NCI-H146 treated with DMSO at 0.1 percent for 48 hours (cell line): ENCODE data around the gene MARCHF4.

Experiments used
- DNase-seq: peaks from one replicate; lab custom pipeline; 2025; ENCODE audit not compliant: unreplicated experiment; lab: John Stamatoyannopoulos, UW

Gene MARCHF4

DNA sequence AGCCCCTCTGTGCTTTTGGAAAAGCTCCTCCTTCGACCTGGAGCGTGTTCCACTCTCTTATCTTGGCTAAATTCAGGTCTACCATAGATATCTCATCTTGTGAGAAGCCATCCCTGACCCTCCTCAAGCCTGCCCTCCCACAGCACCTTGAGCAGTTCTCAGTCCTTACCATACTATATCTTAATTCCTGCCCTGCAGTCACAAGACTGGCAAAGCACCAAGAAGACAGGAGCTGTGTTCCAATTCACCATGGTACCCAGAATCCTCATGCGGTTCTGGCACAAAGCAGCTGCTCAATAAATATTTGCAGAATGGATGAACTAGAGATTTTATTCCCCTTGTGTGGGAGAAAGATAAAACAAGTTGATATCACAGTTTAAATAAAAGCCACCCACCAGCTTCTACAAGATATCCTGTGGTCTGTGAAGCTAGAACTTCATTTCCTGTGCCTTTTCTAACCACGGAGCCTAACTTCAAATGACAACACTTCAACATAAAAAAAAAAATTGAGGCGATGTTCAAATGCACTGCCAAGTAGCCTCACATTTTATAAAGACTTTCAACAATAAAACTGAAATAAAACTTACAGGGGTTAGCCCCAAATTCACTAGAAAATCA, 19.5 kb downstream of the MARCHF4 start:
- no peak for DNase-seq

DNA sequence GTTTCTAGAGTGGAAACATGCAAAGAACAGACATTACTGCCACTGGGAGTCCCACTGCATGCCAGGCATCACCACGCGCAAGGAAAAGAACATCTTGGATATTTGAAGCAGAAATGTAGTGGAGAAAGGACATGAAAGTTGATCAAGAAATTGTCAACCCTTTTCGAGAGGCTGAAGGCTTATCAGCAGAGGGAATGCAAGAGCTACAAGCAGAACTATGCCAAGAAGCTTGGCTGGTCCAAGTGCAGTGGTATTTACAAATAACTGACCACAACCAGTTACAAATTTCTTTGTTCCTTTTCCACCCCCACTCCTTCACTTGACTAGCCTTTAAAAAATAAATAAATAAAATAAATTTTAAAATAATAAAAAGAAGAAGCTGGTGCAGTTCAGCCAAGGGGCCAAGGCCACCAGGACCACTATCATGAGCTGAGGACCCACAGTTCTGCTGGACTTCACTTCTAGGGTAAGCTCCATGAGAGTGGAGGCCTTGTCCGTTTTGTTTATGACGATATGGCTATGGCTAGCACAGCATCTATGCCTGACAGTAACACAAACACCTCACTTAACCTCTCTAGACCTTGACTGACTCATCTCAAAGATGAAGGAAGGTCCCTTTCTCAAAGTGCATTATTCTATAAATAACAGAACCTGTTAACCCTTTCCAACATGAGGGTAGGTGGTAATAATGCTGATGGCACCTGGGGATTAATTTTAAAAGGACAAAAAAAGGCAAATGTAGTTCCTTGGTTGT, 20.9 kb downstream of the MARCHF4 start:
- DNase-seq = no peak

DNA sequence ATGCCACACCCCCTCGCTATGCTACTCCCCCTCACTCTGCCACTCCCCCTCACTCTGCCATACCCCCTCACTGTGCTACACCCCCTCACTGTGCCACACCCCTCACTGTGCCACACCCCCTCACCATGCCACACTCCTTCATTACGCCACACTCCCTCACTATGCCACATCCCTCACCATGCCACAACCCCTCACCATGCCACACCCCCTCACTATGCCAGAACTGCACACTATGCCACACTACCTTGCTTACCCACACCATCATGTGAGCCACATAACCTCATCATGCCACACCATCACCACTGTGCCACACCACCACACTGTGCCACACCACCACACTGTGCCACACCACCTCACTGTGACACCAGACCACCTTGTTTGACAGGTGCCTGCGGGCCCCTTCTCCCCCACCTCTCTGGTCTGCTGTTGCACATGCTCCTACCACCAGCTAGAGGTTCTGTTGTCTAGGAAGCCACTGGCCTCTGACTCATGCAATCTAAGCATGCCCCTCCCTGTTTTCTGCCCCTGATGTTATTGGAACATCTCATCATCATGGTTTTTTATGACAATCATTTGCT, 22.0 kb downstream of the MARCHF4 start:
- no peak for DNase-seq

GRCh38 chr2:216349366-216349765, 22.9 kb downstream of the MARCHF4 start:
- DNase-seq = no peak

GRCh38 chr2:216348756-216349308, 23.5 kb downstream of the MARCHF4 start:
- DNase-seq = no peak

DNA sequence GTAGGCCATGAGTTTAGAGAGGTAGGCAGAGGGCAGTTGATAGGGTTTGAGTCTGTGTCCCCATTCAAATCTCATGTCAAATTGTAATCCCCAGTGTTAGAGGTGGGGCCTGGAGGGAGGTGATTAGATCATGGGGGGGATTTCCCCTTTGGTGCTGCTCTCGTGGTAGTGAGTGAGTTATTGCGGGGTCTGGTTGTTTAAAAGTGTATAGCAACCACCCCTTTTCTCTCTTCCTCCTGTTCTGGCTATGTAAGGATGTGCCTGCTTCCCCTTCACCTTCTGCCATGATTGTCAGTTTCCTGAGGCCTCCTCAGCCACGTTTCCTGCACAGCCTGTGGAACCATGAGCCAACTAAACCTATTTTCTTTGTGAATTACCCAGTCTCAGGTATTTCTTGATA, 25.5 kb downstream of the MARCHF4 start:
- DNase-seq = no peak

DNA sequence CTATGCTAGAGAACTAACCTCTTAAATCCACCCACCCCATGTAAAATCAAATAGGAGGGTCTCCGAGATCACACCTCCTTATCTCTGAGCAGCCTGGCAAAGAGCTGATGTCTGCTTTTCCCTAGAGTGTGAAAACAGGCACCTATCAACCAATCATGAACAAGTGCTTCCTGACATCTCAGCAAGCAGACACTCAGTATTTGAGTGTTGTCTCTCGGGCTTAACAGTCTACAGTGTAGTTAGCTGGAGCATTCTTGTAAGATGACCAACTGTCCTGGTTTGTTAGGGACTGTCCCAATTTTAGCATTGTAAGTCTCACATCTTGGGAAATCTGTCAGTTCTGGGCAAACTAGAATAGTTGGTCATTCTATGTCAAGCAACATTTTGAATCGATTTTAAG, 26.4 kb downstream of the MARCHF4 start:
- no peak for DNase-seq

- DNase-seq = no peak
Measured at GRCh38 chr2:216344950-216345300, 27.4 kb downstream of the MARCHF4 start.

DNA sequence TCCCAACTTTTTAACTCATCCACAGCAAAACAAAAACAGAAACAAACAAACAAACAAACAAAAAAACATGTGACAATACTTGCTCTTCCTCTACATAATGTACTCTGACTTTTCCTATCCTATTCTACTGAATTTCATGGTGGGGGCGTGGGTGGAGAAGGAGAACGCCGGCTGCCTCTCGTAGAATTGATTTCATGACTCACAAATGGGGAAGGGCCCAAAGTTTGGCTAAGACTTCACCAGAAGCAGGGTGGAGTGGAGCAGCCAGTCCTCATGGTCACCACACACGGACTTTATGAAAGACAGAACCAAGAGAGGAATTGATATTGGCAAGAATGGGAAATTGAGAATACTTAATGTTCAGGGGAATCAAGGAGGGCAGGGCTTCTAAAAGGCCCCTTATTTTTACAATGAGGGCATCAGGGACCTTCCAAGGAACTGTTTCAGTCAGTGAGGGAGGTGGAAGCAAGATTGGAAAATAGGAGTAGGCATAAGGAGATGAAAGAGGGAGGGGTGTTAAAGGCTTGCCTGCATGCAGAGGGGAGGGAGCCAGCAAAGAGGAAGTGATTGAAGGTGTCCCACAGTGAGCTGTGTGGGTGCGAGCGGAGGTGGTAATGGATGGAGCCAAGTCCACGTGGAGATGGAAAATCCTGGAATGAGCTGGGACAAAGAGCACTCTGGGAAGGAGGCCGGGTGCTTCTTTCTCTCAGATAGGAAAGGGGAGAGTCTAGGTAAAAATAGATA, 27.9 kb downstream of the MARCHF4 start:
- DNase-seq = no peak

GRCh38 chr2:216343221-216343980, 28.9 kb downstream of the MARCHF4 start:
- no peak for DNase-seq

DNA sequence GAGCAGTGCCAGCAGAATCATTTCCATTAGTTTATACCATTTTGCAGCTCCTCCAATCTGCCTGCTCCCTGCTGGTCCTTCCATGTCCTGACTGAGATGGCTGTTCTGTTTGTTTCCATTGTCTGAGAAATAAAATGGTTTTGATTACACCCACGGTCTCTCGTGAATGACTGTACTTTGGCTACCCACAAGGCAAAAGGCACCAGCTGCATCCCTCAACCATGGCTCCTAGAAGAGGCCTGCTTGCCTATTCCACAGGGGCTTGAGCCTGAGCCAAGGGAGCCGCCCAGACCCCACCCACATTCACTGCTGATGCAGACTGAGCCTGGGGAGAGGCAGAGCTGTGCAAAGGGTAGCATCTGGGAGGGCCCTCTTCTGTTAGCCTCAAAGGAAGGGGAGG, 31.2 kb downstream of the MARCHF4 start:
- peak; percentile 2 for DNase-seq

GRCh38 chr2:216340280-216340631, 32.0 kb downstream of the MARCHF4 start:
- DNase-seq = peak; percentile 38

- DNase-seq = peak; percentile 71
Measured at GRCh38 chr2:216339456-216340279, 32.6 kb downstream of the MARCHF4 start.

- DNase-seq = no peak
Measured at GRCh38 chr2:216335252-216335651, 37.0 kb downstream of the MARCHF4 start.

DNA sequence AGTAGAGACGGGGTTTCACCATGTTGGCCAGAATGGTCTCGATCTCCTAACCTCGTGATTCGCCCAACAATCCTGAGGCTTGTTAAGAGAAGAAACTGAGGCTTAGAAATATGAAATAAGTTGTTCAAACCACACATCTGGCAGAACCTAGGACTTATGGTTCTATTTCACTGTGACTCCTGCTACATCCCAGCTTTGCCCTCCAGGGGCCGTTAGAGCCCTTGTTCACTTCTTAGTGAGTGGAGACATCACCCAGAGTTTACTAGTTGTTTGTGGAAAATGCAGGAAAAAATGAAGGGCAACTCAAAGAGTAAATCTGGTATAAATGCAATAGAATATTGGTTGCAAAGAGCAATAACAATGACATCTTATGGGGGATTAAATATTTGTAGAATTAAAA, 43.9 kb downstream of the MARCHF4 start:
- DNase-seq = no peak

DNA sequence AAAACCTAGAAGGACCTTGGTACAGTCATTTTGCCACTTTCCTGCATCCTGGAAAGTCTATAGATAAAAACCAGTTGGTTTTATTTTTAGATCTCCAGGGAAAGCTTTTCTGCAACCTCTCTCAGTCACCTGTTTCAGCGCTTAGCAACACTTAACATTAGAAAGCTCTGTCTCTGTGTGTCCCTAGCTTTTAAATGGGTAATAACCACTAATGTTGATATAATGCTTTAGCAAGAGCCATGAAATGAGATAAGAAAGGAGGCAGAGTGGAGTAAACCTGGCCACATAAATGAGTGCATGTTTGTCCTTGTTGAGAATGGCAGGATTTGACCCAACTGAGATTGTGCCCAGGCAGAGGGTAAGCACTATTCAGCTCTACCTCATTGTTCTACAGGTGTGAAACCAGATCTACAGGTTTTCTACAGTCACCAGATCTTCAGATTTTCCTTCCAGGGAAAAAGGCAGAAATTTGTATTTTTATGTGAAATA, 44.8 kb downstream of the MARCHF4 start:
- peak; percentile 10 for DNase-seq
